Measurements from ENCODE around the gene CDS2.

Gene CDS2

DNA sequence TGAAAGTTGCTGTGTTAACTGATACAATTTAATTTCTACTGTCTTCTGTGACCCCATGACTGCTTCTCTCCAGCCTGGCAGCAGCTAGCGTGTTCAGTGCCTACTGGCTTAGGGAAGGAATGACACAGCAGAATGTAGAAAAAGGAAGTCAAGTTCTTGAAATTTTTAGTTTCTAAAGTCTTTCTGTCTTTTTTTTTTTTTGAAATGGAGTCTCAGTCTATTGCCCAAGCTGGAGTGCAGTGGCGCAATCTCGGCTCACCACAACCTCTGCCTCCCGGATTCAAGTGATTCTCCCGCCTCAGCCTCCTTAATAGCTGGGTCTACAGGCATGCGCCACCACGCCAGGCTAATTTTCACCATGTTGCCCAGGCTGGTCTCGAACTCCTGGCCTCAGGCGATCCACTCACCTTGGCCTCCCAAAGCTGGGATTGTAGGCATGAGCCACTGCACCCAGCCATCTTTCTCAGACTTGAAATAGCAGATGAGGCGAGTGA is 46.4 kb upstream of the CDS2 start:
- no peak overlapping the region for H3K4me3 ChIP-seq (ENCODE audit: insufficient read depth, low read length, poor library complexity, severe bottlenecking)
- H3K79me2 ChIP-seq (ENCODE audit: insufficient read depth, low read length), result no peaks in the 10 kb centered on the region
- H3K9me2 ChIP-seq (replicated peaks; ENCODE audit: insufficient read depth, low read length), result no peaks in the 10 kb centered on the region
- H3K36me3 ChIP-seq (ENCODE audit: low read length), result no peaks in the 10 kb centered on the region
- peaks cover 7% of the 10 kb centered on the region; the same call in 1 of the 2 replicates for H3F3A ChIP-seq (ENCODE audit: insufficient read depth)
- no peaks in the 10 kb centered on the region for H3K9me3 ChIP-seq (ENCODE audit: insufficient read depth, low read length)
- no peaks in the 10 kb centered on the region for H3K27me3 ChIP-seq (ENCODE audit: low read length)
- no peak overlapping the region for H3K27ac ChIP-seq (ENCODE audit: low read depth, low read length)
- no peak overlapping the region for H3K4me2 ChIP-seq (ENCODE audit: low read depth, low read length, poor library complexity, severe bottlenecking)
- no peaks in the 10 kb centered on the region for H4K20me1 ChIP-seq (ENCODE audit: low read depth, low read length)
- TF ChIP-seq CTCF (IDR thresholded peaks at IDR 0.05; ENCODE audit: insufficient read depth, low read length, poor library complexity, severe bottlenecking) (no peak), EZH2phosphoT487 (conservative IDR thresholded peaks at IDR 0.05; ENCODE audit: low read length) (no peak)
- peak overlapping the region; percentile 57 for H2AFZ ChIP-seq (ENCODE audit: low read depth, low read length, severe bottlenecking)
- H3K9ac ChIP-seq (ENCODE audit: low read length), result no peak overlapping the region

- H3K36me3 ChIP-seq (ENCODE audit: low read length), result no peaks in the 10 kb centered on the region
- H3K9me3 ChIP-seq (ENCODE audit: insufficient read depth, low read length), result no peaks in the 10 kb centered on the region
- no peaks in the 10 kb centered on the region for H3K79me2 ChIP-seq (ENCODE audit: insufficient read depth, low read length)
- no peaks in the 10 kb centered on the region for H3F3A ChIP-seq (ENCODE audit: insufficient read depth)
- H3K27me3 ChIP-seq (ENCODE audit: low read length), result no peaks in the 10 kb centered on the region
- no peak overlapping the region for H3K27ac ChIP-seq (ENCODE audit: low read depth, low read length)
- H2AFZ ChIP-seq (ENCODE audit: low read depth, low read length, severe bottlenecking), result no peak overlapping the region
- H3K9ac ChIP-seq (ENCODE audit: low read length), result no peak overlapping the region
- H3K4me2 ChIP-seq (ENCODE audit: low read depth, low read length, poor library complexity, severe bottlenecking), result no peak overlapping the region
- no peak overlapping the region for H3K4me3 ChIP-seq (ENCODE audit: insufficient read depth, low read length, poor library complexity, severe bottlenecking)
- H3K9me2 ChIP-seq (replicated peaks; ENCODE audit: insufficient read depth, low read length), result no peaks in the 10 kb centered on the region
- no peak for TF ChIP-seq CTCF (IDR thresholded peaks at IDR 0.05; ENCODE audit: insufficient read depth, low read length, poor library complexity, severe bottlenecking)
- no peak for TF ChIP-seq EZH2phosphoT487 (conservative IDR thresholded peaks at IDR 0.05; ENCODE audit: low read length)
- H4K20me1 ChIP-seq (ENCODE audit: low read depth, low read length), result no peaks in the 10 kb centered on the region
Measured at GRCh38 chr20:5085380-5085779, 41.4 kb upstream of the CDS2 start.

DNA sequence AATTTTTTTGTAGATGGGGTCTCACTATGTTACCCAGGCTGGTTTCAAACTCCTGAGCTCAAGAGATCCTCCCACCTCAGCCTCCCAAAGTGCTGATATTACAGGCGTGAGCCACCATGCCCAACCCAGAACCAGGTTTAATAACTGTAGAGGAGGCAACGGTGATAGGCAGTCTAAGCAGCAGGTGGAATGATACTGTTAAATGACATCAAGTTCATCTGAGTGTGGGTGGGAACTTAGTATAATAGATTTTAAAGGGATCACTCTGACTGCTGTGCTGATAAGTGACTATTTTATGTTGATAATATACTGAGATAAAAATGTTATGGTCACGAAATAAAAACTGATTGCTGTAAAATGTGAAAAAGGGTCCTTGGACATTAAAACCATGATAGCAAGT is 38.1 kb upstream of the CDS2 start:
- no peak overlapping the region for H3K27ac ChIP-seq (ENCODE audit: low read depth, low read length)
- no peaks in the 10 kb centered on the region for H3K79me2 ChIP-seq (ENCODE audit: insufficient read depth, low read length)
- TF ChIP-seq EZH2phosphoT487 (conservative IDR thresholded peaks at IDR 0.05; ENCODE audit: low read length) (no peak), CTCF (IDR thresholded peaks at IDR 0.05; ENCODE audit: insufficient read depth, low read length, poor library complexity, severe bottlenecking) (no peak)
- no peaks in the 10 kb centered on the region for H3K9me3 ChIP-seq (ENCODE audit: insufficient read depth, low read length)
- no peak overlapping the region for H3K4me3 ChIP-seq (ENCODE audit: insufficient read depth, low read length, poor library complexity, severe bottlenecking)
- H3K4me2 ChIP-seq (ENCODE audit: low read depth, low read length, poor library complexity, severe bottlenecking), result no peak overlapping the region
- no peaks in the 10 kb centered on the region for H3K27me3 ChIP-seq (ENCODE audit: low read length)
- no peak overlapping the region for H3K9ac ChIP-seq (ENCODE audit: low read length)
- no peak overlapping the region for H2AFZ ChIP-seq (ENCODE audit: low read depth, low read length, severe bottlenecking)
- no peaks in the 10 kb centered on the region for H3F3A ChIP-seq (ENCODE audit: insufficient read depth)
- H3K9me2 ChIP-seq (replicated peaks; ENCODE audit: insufficient read depth, low read length), result no peaks in the 10 kb centered on the region
- H3K36me3 ChIP-seq (ENCODE audit: low read length), result no peaks in the 10 kb centered on the region
- no peaks in the 10 kb centered on the region for H4K20me1 ChIP-seq (ENCODE audit: low read depth, low read length)
